Muscle of back (tissue), 11 donors: ENCODE measurements around the gene BPHL. TPM values are rescaled to one million over a fixed set of nuclear protein-coding genes. Genes with fewer than 3 reads are reported as not detected.
"Not testable (repeated sequence)": the region's sequence is repeated elsewhere in the genome, so short reads cannot be mapped to it uniquely, and the experiment has no call there.

ENCODE experiments used
- DNase-seq, 3 donors: peaks; one replicate each; pipeline versions ENCODE4 v3.0.0 to v3.0.0-alpha.2; 2013
- polyA plus RNA-seq, 10 donors: library from polyadenylated mRNA; unstranded; fragments of 120-200 nt; gene quantifications; one replicate each; pipeline ENCODE4 v1.2.1, GENCODE V29; 2013; ENCODE audit not compliant: insufficient read length in 10 of 10

The BPHL gene
- polyA plus RNA-seq, 10 donors, result 27.2 to 42.9 (median 35.1) TPM

GRCh38 chr6:3152689-3153088 lies 34.2 kb downstream of the BPHL start:
- DNase-seq, result no peak

- not testable (repeated sequence) for DNase-seq
These were observed 36.9 kb downstream of the BPHL start for GRCh38 chr6:3155416-3155815.

GRCh38 chr6:3156184-3157130 lies 37.9 kb downstream of the BPHL start:
- peak in 1 of 3 donors; percentile 72 for DNase-seq

- peak; percentile 86 to 94 (median 91) for DNase-seq
These were observed 38.8 kb downstream of the BPHL start, which contains the start of gene TUBB2A for GRCh38 chr6:3157131-3157933. TUBB2A (minus strand) TSS chr6:3157544; CDS start chr6:3157463, 81 bp downstream.

GRCh38 chr6:3159805-3160781 lies 41.6 kb downstream of the BPHL start:
- DNase-seq, result no peak

- no peak for DNase-seq
These were observed 43.6 kb downstream of the BPHL start for GRCh38 chr6:3162067-3162497.

GRCh38 chr6:3162565-3163247 lies 44.2 kb downstream of the BPHL start:
- DNase-seq, result peak; percentile 61 to 92 (median 80)

GRCh38 chr6:3163248-3163594 lies 44.7 kb downstream of the BPHL start:
- peak in 2 of 3 donors; percentile 27 to 34 for DNase-seq

- no peak for DNase-seq
These were observed 45.9 kb downstream of the BPHL start for GRCh38 chr6:3164388-3164787.

GRCh38 chr6:3165631-3166534 lies 47.4 kb downstream of the BPHL start:
- DNase-seq, result no peak

- not testable (repeated sequence) for DNase-seq
These were observed 48.2 kb downstream of the BPHL start for GRCh38 chr6:3166535-3167225.

- not testable (repeated sequence) for DNase-seq
These were observed 49.5 kb downstream of the BPHL start for GRCh38 chr6:3168046-3168445.

- not testable (repeated sequence) for DNase-seq
These were observed 52.2 kb downstream of the BPHL start for GRCh38 chr6:3170676-3171075.

- DNase-seq, result not testable (repeated sequence)
These were observed 53.0 kb downstream of the BPHL start for GRCh38 chr6:3171313-3172175.

GRCh38 chr6:3172789-3173188 lies 54.3 kb downstream of the BPHL start:
- DNase-seq, result not testable (repeated sequence)

- not testable (repeated sequence) for DNase-seq
These were observed 55.2 kb downstream of the BPHL start for GRCh38 chr6:3173636-3174089.

- DNase-seq, result no peak
These were observed 57.3 kb downstream of the BPHL start for GRCh38 chr6:3175715-3176402.
